Upper lobe of left lung (tissue), 6 donors: ENCODE results near the gene MBNL2. TPM values are rescaled to one million over a fixed set of nuclear protein-coding genes. Genes with fewer than 3 reads are reported as not detected.

Source experiments
- ATAC-seq, 2 donors: fragments of 200-7000 bp; cut with Tn5 transposase; one replicate each; pipeline ENCODE4 v1.9.1; 2022; ENCODE audit warnings: mild to moderate bottlenecking in 2 of 2, moderate library complexity in 2 of 2; ENCODE audit not compliant: low FRiP score in 2 of 2
- DNase-seq, 2 donors: peaks; one replicate each; pipeline ENCODE4 v3.0.0-alpha.2; 2019 to 2020
- H3K27ac ChIP-seq, 4 donors: fragments of 200-600 bp; sonication (generic); one replicate each; pipeline ENCODE4 v1.5.1; 2016 to 2019
- H3K27me3 ChIP-seq, 4 donors: fragments of 200-600 bp; sonication (generic); one replicate each; pipeline ENCODE4 v1.5.1; 2017 to 2019
- H3K36me3 ChIP-seq, 4 donors: fragments of 200-600 bp; sonication (generic); one replicate each; pipeline ENCODE4 v1.5.1; 2016 to 2019
- H3K4me1 ChIP-seq, 4 donors: fragments of 200-600 bp; sonication (generic); one replicate each; pipeline ENCODE4 v1.5.1; 2018 to 2019
- H3K4me3 ChIP-seq, 4 donors: fragments of 200-600 bp; sonication (generic); one replicate each; pipeline ENCODE4 v1.5.1; 2017 to 2019; ENCODE audit warnings: mild to moderate bottlenecking in 2 of 4, moderate library complexity in 1 of 4
- H3K9me3 ChIP-seq, 4 donors: fragments of 200-600 bp; sonication (generic); one replicate each; pipeline ENCODE4 v1.5.1; 2018 to 2019
- EP300 ChIP-seq, 4 donors: sonication (generic); formaldehyde crosslinking; IDR thresholded peaks; one replicate each; pipeline ENCODE4 v1.5.1; 2017; ENCODE audit warnings: antibody characterized with exemption in 4 of 4, control low read depth in 2 of 4
- POLR2A ChIP-seq, 4 donors: fragments of 450-650 bp; IDR thresholded peaks; one replicate each; pipeline ENCODE4 v1.5.1; 2016 to 2017; ENCODE audit warnings: antibody characterized with exemption in 4 of 4, mild to moderate bottlenecking in 2 of 4
- POLR2AphosphoS5 ChIP-seq, 2 donors: sonication (generic); formaldehyde crosslinking; IDR thresholded peaks; one replicate each; pipeline ENCODE4 v1.5.1; 2017; ENCODE audit warnings: antibody characterized with exemption in 2 of 2
- WGBS, 2 donors: methylation state at CpG; one replicate each; pipeline ENCODE4 v1.1.5; 2017 to 2018; 5-methylcytosine and 5-hydroxymethylcytosine counted together
- total RNA-seq, 6 donors: library from RNA; depleted of rRNA in 4 of 6; stranded (reverse); fragments of >200 nt in 4 of 6; gene quantifications; one replicate each; pipeline versions ENCODE4 v1.1.0 to v1.2.1, GENCODE V29; 2016 to 2021
- TF ChIP-seq, protein P1 (sequence below), 6 experiments: fragments of 450-650 bp in 4 of 6; fragments of 200-600 bp in 2 of 6; sonication (generic) in 2 of 6; IDR thresholded peaks; one replicate each; pipeline ENCODE4 v1.5.1; 2016 to 2019; ENCODE audit warnings: antibody characterized with exemption in 6 of 6
- donor health status: DM: no; HTN: no; CAD: no; lungs with moderate emphysema.
- donor health status: DM: no; HTN: yes; CAD: no; lungs with severe emphysema.

MBNL2 gene
- total RNA-seq, 6 donors from 2014 or later: 40.9 to 78.4 (median 51.3) TPM

DNA sequence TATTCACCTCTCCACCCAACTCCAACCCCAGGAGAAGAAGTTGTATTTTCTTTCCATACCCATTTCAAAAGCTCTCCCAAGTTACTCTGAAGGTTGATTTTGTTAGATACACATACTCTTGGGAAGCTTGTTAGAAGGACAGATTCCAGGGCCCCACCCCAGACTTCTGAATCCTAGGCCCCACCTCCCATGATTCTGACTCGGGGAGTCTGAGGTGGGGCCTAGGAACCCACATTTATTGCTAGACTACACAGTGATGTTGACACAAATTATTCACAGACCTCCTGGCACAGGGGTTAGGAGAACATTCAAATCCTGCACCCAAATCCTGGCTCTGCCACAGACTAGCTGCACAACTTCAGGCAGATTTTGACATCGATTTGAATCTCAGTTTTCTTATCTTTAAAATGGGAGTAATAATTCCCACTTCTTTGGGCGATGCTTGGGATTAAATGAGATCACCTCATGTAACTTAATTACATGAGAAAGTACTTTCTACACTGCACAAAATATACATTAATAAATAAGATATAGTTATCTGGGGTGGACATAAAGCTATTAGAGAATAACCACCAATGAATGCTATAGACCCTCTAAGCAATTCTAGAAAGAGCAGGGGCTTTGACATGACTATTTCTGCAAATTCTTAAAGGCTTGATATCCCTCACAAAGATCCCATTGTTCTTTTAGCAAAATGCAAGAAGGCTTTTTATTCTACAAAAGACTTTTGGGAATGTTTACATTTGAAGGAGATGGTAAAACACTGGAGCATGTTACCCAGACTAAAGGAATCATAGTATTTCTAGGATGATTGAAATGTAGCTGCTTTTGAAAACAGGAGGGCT lies 18.0 kb downstream of the MBNL2 start:
- TF ChIP-seq POLR2AphosphoS5 (IDR thresholded peaks at IDR 0.05) (no peak), EP300 (IDR thresholded peaks at IDR 0.05) (no peak), POLR2A (IDR thresholded peaks at IDR 0.05) (no peak)
- TF ChIP-seq, protein P1, sequence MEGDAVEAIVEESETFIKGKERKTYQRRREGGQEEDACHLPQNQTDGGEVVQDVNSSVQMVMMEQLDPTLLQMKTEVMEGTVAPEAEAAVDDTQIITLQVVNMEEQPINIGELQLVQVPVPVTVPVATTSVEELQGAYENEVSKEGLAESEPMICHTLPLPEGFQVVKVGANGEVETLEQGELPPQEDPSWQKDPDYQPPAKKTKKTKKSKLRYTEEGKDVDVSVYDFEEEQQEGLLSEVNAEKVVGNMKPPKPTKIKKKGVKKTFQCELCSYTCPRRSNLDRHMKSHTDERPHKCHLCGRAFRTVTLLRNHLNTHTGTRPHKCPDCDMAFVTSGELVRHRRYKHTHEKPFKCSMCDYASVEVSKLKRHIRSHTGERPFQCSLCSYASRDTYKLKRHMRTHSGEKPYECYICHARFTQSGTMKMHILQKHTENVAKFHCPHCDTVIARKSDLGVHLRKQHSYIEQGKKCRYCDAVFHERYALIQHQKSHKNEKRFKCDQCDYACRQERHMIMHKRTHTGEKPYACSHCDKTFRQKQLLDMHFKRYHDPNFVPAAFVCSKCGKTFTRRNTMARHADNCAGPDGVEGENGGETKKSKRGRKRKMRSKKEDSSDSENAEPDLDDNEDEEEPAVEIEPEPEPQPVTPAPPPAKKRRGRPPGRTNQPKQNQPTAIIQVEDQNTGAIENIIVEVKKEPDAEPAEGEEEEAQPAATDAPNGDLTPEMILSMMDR (IDR thresholded peaks at IDR 0.05): no peak
- no peaks in the 10 kb centered on the region for H3K36me3 ChIP-seq
- DNase-seq: no peak
- peaks cover 85 to 87% (median 86%) of the 10 kb centered on the region in 4 donors for H3K4me1 ChIP-seq
- H3K27me3 ChIP-seq: no peaks in the 10 kb centered on the region
- no peaks in the 10 kb centered on the region for H3K9me3 ChIP-seq
- WGBS, 2 donors: 68 to 69% methylated on average over 3 of the region's 3 CpGs
- H3K4me3 ChIP-seq: no peak overlapping the region
- H3K27ac ChIP-seq: peak overlapping the region in 3 of 4 donors; percentile 25 to 80 (median 65)
- ATAC-seq: peak in 1 of 2 donors; percentile 7

DNA sequence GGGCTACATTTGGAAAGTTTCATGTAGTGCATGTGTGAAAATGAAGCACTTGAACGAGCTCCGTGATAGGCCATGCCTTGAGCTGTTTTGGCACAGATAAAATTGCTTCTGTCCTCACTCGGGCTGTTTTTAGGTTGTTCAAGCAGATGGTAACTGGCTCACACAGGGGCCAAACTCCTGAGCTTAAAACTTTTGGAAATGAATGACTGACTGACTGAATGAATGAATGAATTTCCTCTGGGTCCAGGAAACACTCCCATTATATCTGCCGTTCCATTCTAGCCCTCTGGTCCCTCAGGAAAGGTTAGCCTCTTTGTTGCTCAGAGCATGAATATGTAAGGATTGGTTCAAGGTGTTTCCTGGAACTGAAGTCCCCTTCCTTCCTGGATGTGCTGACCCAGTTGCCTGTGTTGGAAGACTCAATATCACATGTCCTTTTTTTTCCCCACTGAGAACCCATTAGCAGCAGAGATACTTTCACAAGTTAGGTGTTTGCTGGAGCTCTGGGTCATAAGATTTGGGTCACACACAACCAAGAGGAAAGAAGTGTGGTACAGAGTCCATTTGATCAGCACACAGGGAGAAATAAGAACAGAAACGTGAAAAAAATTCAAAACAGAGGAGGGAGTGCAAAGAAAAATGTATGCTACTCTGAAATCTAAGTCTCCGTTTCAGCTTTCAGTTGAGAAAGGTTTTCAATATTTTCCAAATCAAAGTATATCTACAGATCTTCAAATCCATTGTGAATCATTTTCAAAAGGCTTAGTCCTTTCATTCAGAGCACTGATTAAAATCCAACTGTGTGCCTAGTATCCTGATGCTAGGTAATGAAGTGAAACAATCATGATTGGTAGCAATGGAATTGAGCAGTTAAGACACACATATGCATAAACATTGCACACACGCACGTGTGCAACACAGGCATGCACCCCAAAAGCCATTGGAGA lies 18.9 kb downstream of the MBNL2 start:
- Histone ChIP-seq H3K4me3 (no peak overlapping the region), H3K36me3 (no peaks in the 10 kb centered on the region), H3K27ac (peak overlapping the region; percentile 35 to 80 (median 53)), H3K4me1 (peaks cover 78 to 87% (median 85%) of the 10 kb centered on the region in 4 donors), H3K27me3 (no peaks in the 10 kb centered on the region), H3K9me3 (no peaks in the 10 kb centered on the region)
- TF ChIP-seq POLR2AphosphoS5 (IDR thresholded peaks at IDR 0.05) (peak in 1 of 2 donors; percentile 41), POLR2A (IDR thresholded peaks at IDR 0.05) (no peak)
- DNase-seq: no peak
- 59 to 72% methylated on average over 8 of the region's 8 CpGs for WGBS, 2 donors
- no peak for ATAC-seq

DNA sequence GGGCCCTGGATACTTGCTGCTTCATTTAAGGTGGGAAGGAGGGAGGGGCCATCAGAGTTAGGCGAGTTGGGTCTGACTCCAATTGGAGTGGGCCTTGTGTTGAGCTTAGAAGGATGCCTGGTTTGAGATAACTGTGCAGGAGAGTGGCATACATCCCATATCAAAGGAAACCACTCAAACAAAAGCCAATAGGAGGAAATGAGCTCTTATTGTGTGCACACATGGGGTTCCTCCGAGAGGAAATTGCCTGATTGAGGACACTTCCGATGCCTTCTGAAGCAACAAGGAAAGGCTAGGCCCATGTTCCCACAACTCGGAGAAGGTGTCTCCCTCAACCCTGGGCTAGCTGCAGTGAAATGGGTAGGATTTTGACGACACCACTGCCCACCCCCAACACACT lies 19.6 kb downstream of the MBNL2 start:
- Histone ChIP-seq H3K9me3 (no peaks in the 10 kb centered on the region), H3K27ac (peak overlapping the region in 3 of 4 donors; percentile 69 to 80 (median 72)), H3K4me1 (peaks cover 75 to 81% (median 78%) of the 10 kb centered on the region in 4 donors), H3K27me3 (no peaks in the 10 kb centered on the region), H3K36me3 (no peaks in the 10 kb centered on the region), H3K4me3 (no peak overlapping the region)
- no peak for DNase-seq
- ATAC-seq: no peak
- 44 to 51% methylated on average over 5 of the region's 5 CpGs for WGBS, 2 donors
- TF ChIP-seq, protein P1 (IDR thresholded peaks at IDR 0.05): no peak
- TF ChIP-seq POLR2A (IDR thresholded peaks at IDR 0.05) (no peak), EP300 (IDR thresholded peaks at IDR 0.05) (peak in 2 of 4 donors; percentile 69 to 78), POLR2AphosphoS5 (IDR thresholded peaks at IDR 0.05) (peak; percentile 62 to 65)

DNA sequence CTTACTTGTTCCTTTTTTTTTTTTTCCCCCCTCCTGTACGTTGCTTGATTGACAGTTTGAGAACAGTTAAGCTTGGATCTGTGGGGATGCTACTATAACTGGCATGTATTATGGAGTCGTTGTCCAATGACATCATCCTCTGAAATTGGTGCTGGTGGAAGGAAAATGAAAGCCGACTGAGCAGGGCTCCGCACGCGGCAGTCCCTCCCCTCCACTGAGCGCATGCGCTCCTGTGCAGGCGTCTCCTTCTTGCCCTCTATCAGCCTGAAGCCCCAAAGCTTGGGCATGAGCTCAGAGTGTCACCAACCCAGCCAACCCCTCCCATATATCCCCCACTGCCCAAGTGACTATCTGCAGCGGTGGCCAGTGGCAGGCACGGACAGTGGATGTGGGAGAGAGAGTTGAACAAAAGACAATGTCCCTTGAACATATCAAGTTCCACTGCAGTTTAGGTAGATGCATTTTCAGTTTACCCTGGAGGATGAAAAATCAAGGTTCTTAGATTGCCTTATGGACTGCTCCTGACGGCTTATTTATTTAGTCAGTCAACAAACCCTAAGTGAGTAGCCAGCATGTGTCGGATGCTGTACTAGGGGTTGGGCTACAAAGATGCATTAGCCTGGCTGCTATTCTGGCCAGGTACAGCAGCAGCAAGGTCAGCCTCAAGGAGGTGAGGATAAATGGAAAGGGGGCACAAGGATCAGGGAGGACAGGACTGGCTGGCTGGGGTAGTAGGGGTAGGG lies 20.8 kb downstream of the MBNL2 start:
- TF ChIP-seq, protein P1 (IDR thresholded peaks at IDR 0.05): no peak
- TF ChIP-seq POLR2AphosphoS5 (IDR thresholded peaks at IDR 0.05) (no peak), EP300 (IDR thresholded peaks at IDR 0.05) (no peak), POLR2A (IDR thresholded peaks at IDR 0.05) (no peak)
- 76 to 82% methylated on average over 13 of the region's 13 CpGs for WGBS, 2 donors
- Histone ChIP-seq H3K4me3 (no peak overlapping the region), H3K4me1 (peaks cover 64 to 74% (median 67%) of the 10 kb centered on the region in 4 donors), H3K27me3 (no peaks in the 10 kb centered on the region), H3K9me3 (no peaks in the 10 kb centered on the region), H3K27ac (peak overlapping the region; percentile 62 to 80 (median 70)), H3K36me3 (no peaks in the 10 kb centered on the region)
- DNase-seq: peak in 1 of 2 donors; percentile 27
- peak in 1 of 2 donors; percentile 27 for ATAC-seq
